H1 (cell line): Measurements from ENCODE around the gene TAF1L. TPM values are rescaled to one million over a fixed set of nuclear protein-coding genes. Genes with fewer than 3 reads are reported as not detected.

Experiments
- CTCF ChIA-PET: fragments of 300-600 bp; sonication (Branson Sonifier 250); formaldehyde crosslinking; loops from one replicate; lab custom pipeline; 2021; ENCODE audit not compliant: partially characterized antibody; lab: Charles Lee
- POLR2A ChIA-PET: fragments of 300-600 bp; sonication (Branson Sonifier 250); formaldehyde crosslinking; loops from one replicate; lab custom pipeline; 2021; ENCODE audit warnings: inconsistent platforms; ENCODE audit not compliant: partially characterized antibody; lab: Charles Lee
- DNase-seq, 2 experiments: peaks; one replicate each; pipeline versions ENCODE4 v3.0.0 to v3.0.0-alpha.2; 2010 to 2022; ENCODE audit warnings: low spot score in 2 of 2, low read depth in 1 of 2, mixed read lengths in 1 of 2
- FAIRE-seq: peaks from 2 replicates; lab custom pipeline; 2011; peaks lifted over from hg19 to GRCh38; lab: Jason Lieb, UNC
- H2AFZ ChIP-seq: 2 replicates; pipeline ENCODE4 v1.8.1; 2012; ENCODE audit warnings: low read length, inconsistent platforms
- H2AK5ac ChIP-seq: 2 replicates; pipeline ENCODE4 v1.6.1; 2013; ENCODE audit warnings: low read depth, low read length
- H2BK120ac ChIP-seq: replicated peaks from 2 replicates; pipeline ENCODE3; 2013; ENCODE audit warnings: low read depth, low read length, inconsistent platforms
- H2BK12ac ChIP-seq: 2 replicates; pipeline ENCODE4 v1.6.1; 2013; ENCODE audit warnings: low read depth, low read length
- H2BK15ac ChIP-seq: 2 replicates; pipeline ENCODE4 v1.6.1; 2013; ENCODE audit warnings: low read length
- H2BK20ac ChIP-seq: 2 replicates; pipeline ENCODE4 v1.6.1; 2013; ENCODE audit warnings: low read length
- H2BK5ac ChIP-seq: 2 replicates; pipeline ENCODE4 v1.6.1; 2013; ENCODE audit warnings: low read depth, low read length
- H3K14ac ChIP-seq: 2 replicates; pipeline ENCODE4 v1.6.1; 2013; ENCODE audit warnings: inconsistent platforms; ENCODE audit not compliant: insufficient read length
- H3K18ac ChIP-seq: 2 replicates; pipeline ENCODE4 v1.6.1; 2013; ENCODE audit warnings: low read length; ENCODE audit errors: extremely low read depth
- H3K23ac ChIP-seq: 2 replicates; pipeline ENCODE4 v1.6.1; 2013; ENCODE audit warnings: inconsistent platforms; ENCODE audit not compliant: insufficient read length
- H3K23me2 ChIP-seq: 2 replicates; pipeline ENCODE4 v1.6.1; 2013; ENCODE audit warnings: low read depth, low read length
- H3K27ac ChIP-seq: 2 replicates; pipeline ENCODE4 v1.6.1; 2011; ENCODE audit warnings: low read depth, low read length, inconsistent platforms
- H3K27me3 ChIP-seq, 4 experiments: replicated peaks in 1 of 4; 1 replicate in 1 of 4; 2 replicates in 3 of 4; pipeline versions ENCODE4 v1.6.1 to v1.8.1; 2011 to 2013; ENCODE audit warnings: low read length in 3 of 4, mild to moderate bottlenecking in 3 of 4, inconsistent platforms in 2 of 4, mixed read lengths in 2 of 4, moderate library complexity in 1 of 4; ENCODE audit not compliant: control insufficient read depth in 3 of 4, insufficient read depth in 3 of 4; ENCODE audit errors: extremely low read depth in 1 of 4
- H3K36me3 ChIP-seq, 4 experiments: 2 replicates each; pipeline versions ENCODE4 v1.6.1 to v1.8.1; 2011 to 2013; ENCODE audit warnings: mild to moderate bottlenecking in 4 of 4, low read length in 3 of 4, moderate library complexity in 2 of 4, control low read depth in 1 of 4, inconsistent platforms in 1 of 4; ENCODE audit not compliant: insufficient read depth in 4 of 4, control insufficient read depth in 2 of 4
- H3K4ac ChIP-seq: replicated peaks from 2 replicates; pipeline ENCODE3; 2013; ENCODE audit warnings: low read length, low read depth, mixed read lengths, inconsistent platforms; ENCODE audit not compliant: insufficient read length
- H3K4me1 ChIP-seq, 4 experiments: replicated peaks in 1 of 4; 1 replicate in 1 of 4; 2 replicates in 3 of 4; pipeline versions ENCODE4 v1.6.1 to v1.8.1; 2011 to 2013; ENCODE audit warnings: low read length in 3 of 4, inconsistent platforms in 2 of 4, mixed read lengths in 1 of 4; ENCODE audit not compliant: insufficient read depth in 4 of 4, control insufficient read depth in 3 of 4
- H3K4me2 ChIP-seq, 2 experiments: 2 replicates each; pipeline versions ENCODE4 v1.6.1 to v1.8.1; 2011 to 2013; ENCODE audit warnings: low read depth in 2 of 2, low read length in 2 of 2, control low read depth in 1 of 2, inconsistent platforms in 1 of 2, mild to moderate bottlenecking in 1 of 2; ENCODE audit not compliant: insufficient read depth in 1 of 2
- H3K4me3 ChIP-seq, 4 experiments: fragments of 200-600, 300-600 bp in 1 of 4; sonication (generic), shearing (Covaris generic), sonication (Bioruptor Twin) in 1 of 4; 2 replicates each; pipeline versions ENCODE4 v1.5.1 to v1.8.1; 2011 to 2016; ENCODE audit warnings: low read length in 4 of 4, low read depth in 3 of 4, control low read depth in 2 of 4, inconsistent platforms in 2 of 4, mild to moderate bottlenecking in 2 of 4, mixed read lengths in 1 of 4, moderate library complexity in 1 of 4; ENCODE audit not compliant: insufficient read depth in 2 of 4; ENCODE audit errors: extremely low read depth in 1 of 4
- H3K56ac ChIP-seq: replicated peaks from 2 replicates; pipeline ENCODE3; 2013; ENCODE audit warnings: low read depth, mild to moderate bottlenecking, mixed read lengths, low read length, inconsistent platforms; ENCODE audit not compliant: insufficient read length
- H3K79me1 ChIP-seq: 2 replicates; pipeline ENCODE4 v1.6.1; 2013; ENCODE audit warnings: low read depth, low read length, control low read depth
- H3K79me2 ChIP-seq, 2 experiments: 2 replicates each; pipeline versions ENCODE4 v1.6.1 to v1.8.1; 2012 to 2013; ENCODE audit warnings: low read length in 2 of 2, mild to moderate bottlenecking in 2 of 2, inconsistent platforms in 1 of 2; ENCODE audit not compliant: insufficient read depth in 2 of 2, control insufficient read depth in 1 of 2
- H3K9ac ChIP-seq, 4 experiments: replicated peaks in 1 of 4; 1 replicate in 1 of 4; 2 replicates in 3 of 4; pipeline versions ENCODE4 v1.6.1 to v1.8.1; 2011 to 2013; ENCODE audit warnings: low read depth in 3 of 4, low read length in 3 of 4, control low read depth in 2 of 4, mild to moderate bottlenecking in 2 of 4, moderate library complexity in 2 of 4, inconsistent platforms in 1 of 4; ENCODE audit errors: extremely low read depth in 1 of 4
- H3K9me3 ChIP-seq, 2 experiments: 2 replicates each; pipeline versions ENCODE4 v1.6.1 to v1.8.1; 2012 to 2013; ENCODE audit warnings: mild to moderate bottlenecking in 2 of 2, moderate library complexity in 2 of 2, control low read depth in 1 of 2, inconsistent platforms in 1 of 2, low read depth in 1 of 2, low read length in 1 of 2, mixed read lengths in 1 of 2; ENCODE audit not compliant: insufficient read depth in 2 of 2
- H4K20me1 ChIP-seq, 2 experiments: replicated peaks in 1 of 2; 2 replicates each; pipeline versions ENCODE3 to v1.8.1; 2011 to 2013; ENCODE audit warnings: inconsistent platforms in 2 of 2, low read length in 2 of 2, mild to moderate bottlenecking in 1 of 2; ENCODE audit not compliant: insufficient read depth in 2 of 2, control insufficient read depth in 1 of 2
- H4K5ac ChIP-seq: 2 replicates; pipeline ENCODE4 v1.6.1; 2013; ENCODE audit warnings: low read length, low read depth, mixed read lengths, inconsistent platforms; ENCODE audit not compliant: insufficient read length
- H4K8ac ChIP-seq: 2 replicates; pipeline ENCODE4 v1.8.0; 2013; ENCODE audit warnings: mild to moderate bottlenecking, moderate library complexity, low read length, inconsistent platforms; ENCODE audit not compliant: insufficient read depth; ENCODE audit errors: extremely low read depth
- H4K91ac ChIP-seq: replicated peaks from 2 replicates; pipeline ENCODE3; 2013; ENCODE audit warnings: low read length, mixed read lengths, inconsistent platforms; ENCODE audit not compliant: insufficient read length
- ATF3 ChIP-seq: IDR thresholded peaks from 2 replicates; pipeline ENCODE4 v1.6.1; 2011; ENCODE audit warnings: low read depth, mild to moderate bottlenecking, low read length; ENCODE audit not compliant: insufficient read depth
- BCL11A ChIP-seq, 2 experiments: IDR thresholded peaks; one replicate each; pipeline ENCODE4 v1.6.1; 2011; ENCODE audit warnings: low read depth in 2 of 2, low read length in 2 of 2, mild to moderate bottlenecking in 2 of 2
- BRCA1 ChIP-seq: IDR thresholded peaks from 2 replicates; pipeline ENCODE4 v1.6.1; 2012; ENCODE audit warnings: low read depth, low read length, improper control_type of control experiment
- CBX5 ChIP-seq: fragments of 300-800, 300-1000 bp; sonication (generic); IDR thresholded peaks from 2 replicates; pipeline ENCODE4 v1.7.1; 2016; ENCODE audit warnings: antibody characterized with exemption, low read length, low read depth
- CHD1 ChIP-seq: IDR thresholded peaks from 2 replicates; pipeline ENCODE4 v1.6.1; 2012; ENCODE audit warnings: low read depth, low read length, improper control_type of control experiment
- CREB1 ChIP-seq: IDR thresholded peaks from 2 replicates; pipeline ENCODE4 v1.6.1; 2012; ENCODE audit warnings: inconsistent platforms
- HDAC2 ChIP-seq, 2 experiments: fragments of 300-600 bp in 1 of 2; sonication (generic) in 1 of 2; IDR thresholded peaks; 2 replicates each; pipeline ENCODE4 v1.6.1; 2011 to 2012; ENCODE audit warnings: low read depth in 2 of 2, low read length in 2 of 2, mild to moderate bottlenecking in 2 of 2, moderate library complexity in 2 of 2, borderline replicate concordance in 1 of 2, inconsistent platforms in 1 of 2
- KDM5A ChIP-seq: fragments of 200-600 bp; IDR thresholded peaks from 2 replicates; pipeline ENCODE4 v1.7.1; 2012; ENCODE audit warnings: mild to moderate bottlenecking, low read length, inconsistent platforms, mixed read lengths
- MAFK ChIP-seq: IDR thresholded peaks from 2 replicates; pipeline ENCODE4 v1.6.1; 2012; ENCODE audit warnings: low read depth, mild to moderate bottlenecking, improper control_type of control experiment, low read length
- MAX ChIP-seq: IDR thresholded peaks from 2 replicates; pipeline ENCODE4 v1.6.1; 2012; ENCODE audit warnings: inconsistent platforms
- POLR2AphosphoS5 ChIP-seq: IDR thresholded peaks from 2 replicates; pipeline ENCODE4 v1.6.1; 2011; ENCODE audit warnings: low read depth, low read length
- RBBP5 ChIP-seq: IDR thresholded peaks from 2 replicates; pipeline ENCODE4 v1.7.1; 2012; ENCODE audit warnings: low read depth, mild to moderate bottlenecking, inconsistent platforms, low read length, moderate library complexity, borderline replicate concordance
- RFX5 ChIP-seq: IDR thresholded peaks from 2 replicates; pipeline ENCODE4 v1.6.1; 2011; ENCODE audit warnings: low read depth, low read length, improper control_type of control experiment, borderline replicate concordance
- TAF7 ChIP-seq: optimal IDR thresholded peaks from 2 replicates; pipeline ENCODE3; 2011; ENCODE audit warnings: low read depth, mild to moderate bottlenecking, inconsistent platforms, low read length, moderate library complexity, borderline replicate concordance
- YY1 ChIP-seq: IDR thresholded peaks from 2 replicates; pipeline ENCODE4 v1.6.1; 2011; ENCODE audit warnings: low read depth, mild to moderate bottlenecking, low read length
- WGBS, 2 experiments: shearing (Covaris generic) in 1 of 2; methylation state at CpG; one replicate each; pipeline versions ENCODE4 v1.1.6 to v1.1.7; 2013 to 2015; ENCODE audit warnings: low lambda C conversion rate in 2 of 2, mixed read lengths in 2 of 2, inconsistent platforms in 1 of 2, low coverage in 1 of 2, missing lambda C conversion rate in 1 of 2; ENCODE audit not compliant: insufficient replicate concordance in 2 of 2, insufficient coverage in 1 of 2, insufficient read length in 1 of 2; ENCODE audit errors: extremely low coverage in 1 of 2, missing lambda C conversion rate in 1 of 2; 5-methylcytosine and 5-hydroxymethylcytosine counted together
- polyA plus RNA-seq, 7 experiments: library from polyadenylated mRNA; depleted of rRNA in 3 of 7; stranded (reverse) in 5 of 7; unstranded in 2 of 7; fragments of >200 nt in 5 of 7; fragments of 200-250 nt in 2 of 7; gene quantifications; 1 replicate in 5 of 7; 2 replicates in 1 of 7; 4 replicates in 1 of 7; pipeline versions ENCODE4 v1.2.1 to v1.2.3, GENCODE V29; 2011 to 2013; ENCODE audit warnings: missing spikeins in 2 of 7, mixed read lengths in 2 of 7
- total RNA-seq: library from RNA; stranded (reverse); fragmentation: NEBNext Ultra II Directional; extraction: Animal tissue kit (Norgen Biotek cat#: 25700); gene quantifications from 2 replicates; pipeline ENCODE4 v1.2.1, GENCODE V29; 2021

TAF1L gene
- total and polyA plus RNA-seq, 2 of the 8 experiments (the other 6 are each of a cell fraction or from before 2014, with no cell fraction given), result not detected

GRCh38 chr9:32625320-32625719, 10.1 kb downstream of the TAF1L start:
- Histone ChIP-seq H2AFZ (no peak overlapping the region), H4K5ac (no peak overlapping the region), H2AK5ac (no peak overlapping the region), H3K23ac (no peak overlapping the region), H4K20me1 (no peaks in the 10 kb centered on the region), H2BK5ac (no peak overlapping the region), H3K4me1 (no peaks in the 10 kb centered on the region), H3K27me3 (no peaks in the 10 kb centered on the region), H3K56ac (no peak overlapping the region), H3K36me3 (no peaks in the 10 kb centered on the region), H3K4me3 (no peak overlapping the region), H4K8ac (no peak overlapping the region), H3K9me3 (peaks cover 4 to 5% of the 10 kb centered on the region in 2 experiments; a peak in 1 of 4 replicates), H3K4ac (no peak overlapping the region), H2BK15ac (no peak overlapping the region), H3K4me2 (no peak overlapping the region), H3K27ac (no peak overlapping the region), H4K91ac (no peak overlapping the region), H2BK20ac (no peak overlapping the region), H3K18ac (no peak overlapping the region), H3K79me1 (no peaks in the 10 kb centered on the region), H2BK120ac (no peak overlapping the region), H2BK12ac (no peak overlapping the region), H3K23me2 (no peaks in the 10 kb centered on the region), H3K9ac (no peak overlapping the region), H3K14ac (no peak overlapping the region), H3K79me2 (no peaks in the 10 kb centered on the region)
- ChIA-PET POLR2A (no interaction called here), CTCF (no interaction called here)
- WGBS, 2 experiments, result 83% methylated on average over 2 of the region's 2 CpGs; no CpG with 5 or more reads in 1 of the 2 experiments
- DNase-seq (no peak), FAIRE-seq (no peak)
- TF ChIP-seq CREB1, result no peak
- TF ChIP-seq RFX5, result no peak
- no peak for TF ChIP-seq ATF3
- no peak for TF ChIP-seq MAFK
- TF ChIP-seq CBX5, result no peak
- no peak for TF ChIP-seq BCL11A (IDR thresholded peaks at IDR 0.05; ENCODE audit: low read depth in 2 of 2, low read length in 2 of 2)
- no peak for TF ChIP-seq MAX
- TF ChIP-seq CHD1, result no peak
- TF ChIP-seq TAF7, result no peak
- no peak for TF ChIP-seq HDAC2 (IDR thresholded peaks at IDR 0.05; ENCODE audit: borderline replicate concordance in 1 of 2, low read depth in 2 of 2, low read length in 2 of 2)
- TF ChIP-seq KDM5A, result no peak
- TF ChIP-seq RBBP5, result no peak
- TF ChIP-seq POLR2AphosphoS5, result no peak
- no peak for TF ChIP-seq YY1
- no peak for TF ChIP-seq BRCA1
